DMS 273 (cell line): ENCODE measurements around the gene PCSK7.

Experiments
- DNase-seq: peaks from one replicate; lab custom pipeline; 2025; ENCODE audit not compliant: unreplicated experiment; lab: John Stamatoyannopoulos, UW

The PCSK7 gene

GRCh38 chr11:117170210-117170609 is 61.7 kb downstream of the PCSK7 start:
- no peak for DNase-seq

DNA sequence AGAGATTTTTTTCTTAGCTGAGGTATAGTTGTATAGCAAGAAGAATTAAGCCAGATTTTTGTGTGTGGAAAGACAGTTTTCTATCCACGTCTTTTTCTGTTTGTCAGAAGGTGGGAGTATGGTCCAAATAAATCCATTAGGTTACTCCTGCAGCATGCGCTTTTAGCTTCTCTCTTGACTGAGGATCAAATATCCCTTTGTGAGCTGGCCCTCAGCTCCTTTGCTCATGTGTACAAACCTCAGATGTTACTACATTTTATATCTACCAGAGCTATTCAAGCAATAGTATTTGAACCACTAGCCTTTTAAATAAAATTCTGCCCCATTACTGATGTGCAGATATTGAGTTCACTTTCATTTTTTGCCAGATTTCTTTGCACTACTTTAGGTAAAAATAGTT is 62.1 kb downstream of the PCSK7 start:
- no peak for DNase-seq

DNA sequence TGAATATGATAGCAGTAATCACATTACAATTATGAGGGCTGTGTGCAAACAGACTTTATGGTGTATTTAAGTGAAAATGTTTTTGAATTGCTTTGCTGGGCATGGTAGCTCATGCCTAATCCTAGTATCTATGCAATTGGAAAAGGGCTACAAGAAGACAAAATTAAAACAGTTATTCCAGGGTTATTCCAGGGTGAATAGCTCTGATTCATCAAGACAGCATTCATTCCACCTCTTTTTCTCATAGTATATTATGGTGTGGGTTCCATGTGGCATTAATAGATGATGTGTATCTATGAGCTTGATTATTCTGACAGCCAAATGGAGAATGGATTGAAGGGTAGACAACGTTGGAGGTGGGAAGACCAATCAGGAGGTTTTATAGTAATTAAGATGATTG is 65.4 kb downstream of the PCSK7 start:
- DNase-seq: no peak

DNA sequence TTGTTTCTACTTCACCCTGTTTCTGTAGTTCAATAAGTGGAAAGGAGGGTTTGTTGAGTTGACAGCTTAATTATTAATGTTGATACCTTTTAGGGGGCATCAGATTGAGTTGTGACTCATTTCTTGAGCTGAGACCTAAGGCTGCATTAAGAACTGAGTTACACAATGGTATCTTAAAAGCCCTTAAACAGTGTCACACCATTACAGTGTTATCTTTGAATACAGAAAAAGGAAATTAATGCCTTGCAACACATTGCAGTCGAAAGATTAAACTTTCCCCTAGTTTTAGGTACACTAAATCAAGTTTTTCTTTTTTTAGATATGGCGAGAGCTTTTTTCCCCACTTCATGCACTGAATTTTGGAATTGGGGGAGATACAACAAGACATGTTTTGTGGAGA is 71.0 kb downstream of the PCSK7 start:
- DNase-seq: no peak

DNA sequence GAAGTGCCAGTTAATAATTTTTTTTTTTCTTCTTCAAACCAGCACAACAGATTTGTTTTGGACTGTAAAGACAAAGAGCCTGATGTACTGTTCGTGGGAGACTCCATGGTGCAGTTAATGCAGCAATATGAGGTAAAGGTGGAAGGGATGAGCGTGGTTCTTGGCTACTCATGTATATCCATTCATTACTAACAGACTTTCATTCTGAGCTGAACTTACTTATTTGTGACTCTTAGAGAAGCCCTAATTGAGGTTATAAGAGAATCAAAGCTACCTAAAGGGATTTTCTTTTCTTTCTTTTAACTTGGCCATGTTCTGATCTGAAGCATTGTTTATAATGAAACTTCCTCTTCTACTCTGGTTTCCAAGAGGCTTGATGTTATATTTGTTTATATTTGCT is 72.0 kb downstream of the PCSK7 start:
- DNase-seq: no peak

DNA sequence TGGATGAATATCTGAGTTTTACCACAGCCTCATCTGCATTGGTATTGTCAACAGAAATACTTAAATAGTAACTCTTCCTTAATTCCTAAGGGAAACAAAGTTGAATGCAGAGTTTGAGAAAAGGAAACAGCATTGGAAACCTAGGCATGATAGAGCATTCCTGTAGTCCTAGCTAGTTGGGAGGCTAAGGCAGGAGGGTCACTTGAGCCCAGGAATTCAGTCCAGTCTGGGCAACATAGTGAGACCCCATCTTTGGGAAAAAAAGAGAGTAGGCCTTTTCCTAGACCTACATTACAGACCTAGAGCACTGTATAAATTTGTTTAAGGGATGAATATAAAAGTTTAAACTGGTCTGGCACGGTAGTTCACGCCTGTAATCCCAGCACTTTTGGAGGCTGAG is 74.4 kb downstream of the PCSK7 start:
- DNase-seq: no peak

DNA sequence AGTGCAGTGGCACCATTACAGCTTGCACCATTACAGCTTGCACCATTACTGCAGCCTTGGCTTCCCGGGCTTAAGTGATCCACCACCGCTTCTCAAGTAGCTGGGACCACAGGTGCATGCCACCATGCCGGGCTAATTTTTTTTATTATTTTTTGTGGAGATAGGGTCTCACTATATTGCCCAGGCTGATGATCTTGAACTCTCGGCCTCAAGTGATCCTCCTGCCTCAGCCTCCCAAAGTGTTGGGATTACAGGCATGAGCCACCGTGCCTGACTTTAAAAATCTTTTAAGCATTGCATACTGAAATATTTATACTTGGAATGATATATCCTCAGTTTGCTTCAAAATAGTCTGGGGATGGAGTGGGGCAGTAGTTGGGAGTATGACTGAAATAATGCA is 77.4 kb downstream of the PCSK7 start:
- no peak for DNase-seq
